MM.1S (cell line): ENCODE results near the gene HSDL2.

Source experiments
- EZH2 ChIP-seq: fragments of 300-600 bp; sonication (generic); optimal IDR thresholded peaks from 2 replicates; pipeline ENCODE3; 2017; ENCODE audit warnings: low read depth, mild to moderate bottlenecking, antibody characterized with exemption, low read length, mixed read lengths
- EZH2phosphoT487 ChIP-seq: fragments of 300-600 bp; sonication (generic); IDR thresholded peaks from 2 replicates; pipeline ENCODE4 v1.6.1; 2018; ENCODE audit warnings: antibody characterized with exemption, low read length
- TF ChIP-seq, protein P1 (sequence below): fragments of 300-600 bp; sonication (generic); IDR thresholded peaks from 2 replicates; pipeline ENCODE4 v1.5.1; 2016; ENCODE audit warnings: antibody characterized with exemption, low read length, mixed read lengths

- TF ChIP-seq, protein P1, sequence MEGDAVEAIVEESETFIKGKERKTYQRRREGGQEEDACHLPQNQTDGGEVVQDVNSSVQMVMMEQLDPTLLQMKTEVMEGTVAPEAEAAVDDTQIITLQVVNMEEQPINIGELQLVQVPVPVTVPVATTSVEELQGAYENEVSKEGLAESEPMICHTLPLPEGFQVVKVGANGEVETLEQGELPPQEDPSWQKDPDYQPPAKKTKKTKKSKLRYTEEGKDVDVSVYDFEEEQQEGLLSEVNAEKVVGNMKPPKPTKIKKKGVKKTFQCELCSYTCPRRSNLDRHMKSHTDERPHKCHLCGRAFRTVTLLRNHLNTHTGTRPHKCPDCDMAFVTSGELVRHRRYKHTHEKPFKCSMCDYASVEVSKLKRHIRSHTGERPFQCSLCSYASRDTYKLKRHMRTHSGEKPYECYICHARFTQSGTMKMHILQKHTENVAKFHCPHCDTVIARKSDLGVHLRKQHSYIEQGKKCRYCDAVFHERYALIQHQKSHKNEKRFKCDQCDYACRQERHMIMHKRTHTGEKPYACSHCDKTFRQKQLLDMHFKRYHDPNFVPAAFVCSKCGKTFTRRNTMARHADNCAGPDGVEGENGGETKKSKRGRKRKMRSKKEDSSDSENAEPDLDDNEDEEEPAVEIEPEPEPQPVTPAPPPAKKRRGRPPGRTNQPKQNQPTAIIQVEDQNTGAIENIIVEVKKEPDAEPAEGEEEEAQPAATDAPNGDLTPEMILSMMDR, result no peak
- TF ChIP-seq EZH2 (no peak), EZH2phosphoT487 (no peak)
Measured at GRCh38 chr9:112443636-112444035, 63.7 kb downstream of the HSDL2 start.
